Breast epithelium (tissue), 3 donors: ENCODE measurements around the gene CTDNEP1.

Experiments used
- POLR2A ChIP-seq: fragments of 450-650 bp; IDR thresholded peaks from one replicate; pipeline ENCODE4 v1.6.1; 2016; ENCODE audit warnings: antibody characterized with exemption, mild to moderate bottlenecking, moderate library complexity
- POLR2AphosphoS5 ChIP-seq, 3 donors: sonication (generic); formaldehyde crosslinking; IDR thresholded peaks; one replicate each; pipeline ENCODE4 v1.6.1; 2017; ENCODE audit warnings: antibody characterized with exemption in 3 of 3
- TF ChIP-seq, protein P1 (sequence below), 3 donors: fragments of 450-650 bp; IDR thresholded peaks; one replicate each; pipeline ENCODE4 v1.5.1; 2016 to 2017; ENCODE audit warnings: antibody characterized with exemption in 3 of 3, mild to moderate bottlenecking in 3 of 3, moderate library complexity in 3 of 3

GRCh38 chr17:7222972-7223292, 28.6 kb downstream of the CTDNEP1 start:
- TF ChIP-seq POLR2AphosphoS5 (IDR thresholded peaks at IDR 0.05) (no peak), POLR2A (no peak)
- TF ChIP-seq, protein P1, sequence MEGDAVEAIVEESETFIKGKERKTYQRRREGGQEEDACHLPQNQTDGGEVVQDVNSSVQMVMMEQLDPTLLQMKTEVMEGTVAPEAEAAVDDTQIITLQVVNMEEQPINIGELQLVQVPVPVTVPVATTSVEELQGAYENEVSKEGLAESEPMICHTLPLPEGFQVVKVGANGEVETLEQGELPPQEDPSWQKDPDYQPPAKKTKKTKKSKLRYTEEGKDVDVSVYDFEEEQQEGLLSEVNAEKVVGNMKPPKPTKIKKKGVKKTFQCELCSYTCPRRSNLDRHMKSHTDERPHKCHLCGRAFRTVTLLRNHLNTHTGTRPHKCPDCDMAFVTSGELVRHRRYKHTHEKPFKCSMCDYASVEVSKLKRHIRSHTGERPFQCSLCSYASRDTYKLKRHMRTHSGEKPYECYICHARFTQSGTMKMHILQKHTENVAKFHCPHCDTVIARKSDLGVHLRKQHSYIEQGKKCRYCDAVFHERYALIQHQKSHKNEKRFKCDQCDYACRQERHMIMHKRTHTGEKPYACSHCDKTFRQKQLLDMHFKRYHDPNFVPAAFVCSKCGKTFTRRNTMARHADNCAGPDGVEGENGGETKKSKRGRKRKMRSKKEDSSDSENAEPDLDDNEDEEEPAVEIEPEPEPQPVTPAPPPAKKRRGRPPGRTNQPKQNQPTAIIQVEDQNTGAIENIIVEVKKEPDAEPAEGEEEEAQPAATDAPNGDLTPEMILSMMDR (IDR thresholded peaks at IDR 0.05): no peak
